A549 (cell line): ENCODE results near the gene C1R. TPM values are rescaled to one million over a fixed set of nuclear protein-coding genes. Genes with fewer than 3 reads are reported as not detected.

Experiments used
- ATAC-seq, 2 experiments: fragments of 200-7000 bp in 1 of 2; fragments of >200 bp in 1 of 2; cut with Nextera tagmentation in 1 of 2; cut with Tn5 transposase in 1 of 2; 3 replicates each; pipeline versions ENCODE4 v1.8.0 to v1.9.1; 2018 to 2020; ENCODE audit warnings: mild to moderate bottlenecking in 1 of 2, moderate library complexity in 1 of 2
- CTCF ChIA-PET: fragments of 300-600 bp; sonication (Branson Sonifier 250); formaldehyde crosslinking; extraction: SDS; loops from one replicate; lab custom pipeline; 2021; ENCODE audit warnings: antibody characterized with exemption, inconsistent platforms; lab: Yijun Ruan, JAX
- POLR2A ChIA-PET: fragments of 350-600 bp; formaldehyde crosslinking; extraction: SDS; loops from one replicate; lab custom pipeline; 2021; ENCODE audit warnings: antibody characterized with exemption, inconsistent platforms; lab: Yijun Ruan, JAX
- DNase-seq, 2 experiments: peaks; one replicate each; pipeline versions ENCODE4 v3.0.0 to v3.0.0-alpha.2; 2011 to 2016; ENCODE audit warnings: low read depth in 1 of 2, low spot score in 1 of 2
- FAIRE-seq: peaks from 2 replicates; lab custom pipeline; 2011; peaks lifted over from hg19 to GRCh38; lab: Jason Lieb, UNC
- H3K27ac ChIP-seq, 2 experiments: fragments of >200 bp; sonication (Bioruptor Twin); formaldehyde crosslinking; 3 replicates each; pipeline ENCODE4 v1.5.1; 2016 to 2017
- H3K4me1 ChIP-seq: fragments of >200 bp; sonication (Bioruptor Twin); formaldehyde crosslinking; 3 replicates; pipeline ENCODE4 v1.6.1; 2016
- H3K4me2 ChIP-seq: fragments of >200 bp; sonication (Bioruptor Twin); formaldehyde crosslinking; 3 replicates; pipeline ENCODE4 v1.6.1; 2016
- H3K4me3 ChIP-seq: fragments of >200 bp; sonication (Bioruptor Twin); formaldehyde crosslinking; 3 replicates; pipeline ENCODE4 v1.5.1; 2016
- H3K9me3 ChIP-seq: fragments of >200 bp; sonication (Bioruptor Twin); formaldehyde crosslinking; 3 replicates; pipeline ENCODE4 v1.6.1; 2016
- BHLHE40 ChIP-seq: IDR thresholded peaks from 2 replicates; pipeline ENCODE4 v1.6.1; 2012; ENCODE audit warnings: low read depth, low read length, inconsistent platforms
- CBX8 ChIP-seq: fragments of 200-600 bp; sonication (generic); IDR thresholded peaks from 2 replicates; pipeline ENCODE4 v1.6.1; 2016
- EHF ChIP-seq: fragments of 250-450 bp; sonication (Bioruptor Pico); IDR thresholded peaks from 2 replicates; pipeline ENCODE4 v1.5.0; 2020; ENCODE audit warnings: mild to moderate bottlenecking
- ELK1 ChIP-seq: fragments of 150-350 bp; IDR thresholded peaks from 2 replicates; pipeline ENCODE4 v1.6.1; 2014; ENCODE audit warnings: low read depth, mild to moderate bottlenecking, low read length
- FOSB ChIP-seq: fragments of 250-450 bp; sonication (Bioruptor Pico); IDR thresholded peaks from 2 replicates; pipeline ENCODE4 v1.5.0; 2020; ENCODE audit warnings: mild to moderate bottlenecking, moderate library complexity
- GATA3 ChIP-seq: IDR thresholded peaks from 2 replicates; pipeline ENCODE4 v1.6.1; 2012; ENCODE audit warnings: borderline replicate concordance
- HDAC2 ChIP-seq: fragments of 200-600 bp; sonication (generic); IDR thresholded peaks from 2 replicates; pipeline ENCODE4 v1.6.1; 2016
- HEYL ChIP-seq: fragments of 250-450 bp; sonication (Bioruptor Pico); IDR thresholded peaks from 2 replicates; pipeline ENCODE4 v1.8.0; 2021; ENCODE audit warnings: mild to moderate bottlenecking, moderate library complexity
- HOXA7 ChIP-seq: fragments of 250-450 bp; sonication (Bioruptor Pico); IDR thresholded peaks from 2 replicates; pipeline ENCODE4 v1.5.0; 2020; ENCODE audit warnings: mild to moderate bottlenecking, moderate library complexity
- HOXB13 ChIP-seq: fragments of 250-450 bp; sonication (Bioruptor Pico); IDR thresholded peaks from 2 replicates; pipeline ENCODE4 v1.5.0; 2020; ENCODE audit warnings: low read depth, mild to moderate bottlenecking, moderate library complexity
- HOXB5 ChIP-seq: fragments of 250-450 bp; sonication (Bioruptor Pico); IDR thresholded peaks from 2 replicates; pipeline ENCODE4 v1.5.0; 2020; ENCODE audit warnings: mild to moderate bottlenecking, moderate library complexity
- JUNB ChIP-seq: fragments of >200 bp; sonication (Bioruptor Twin); formaldehyde crosslinking; IDR thresholded peaks from 2 replicates; pipeline ENCODE4 v1.6.1; 2016
- KDM1A ChIP-seq: fragments of 200-600 bp; sonication (generic); IDR thresholded peaks from 2 replicates; pipeline ENCODE4 v1.6.1; 2016; ENCODE audit warnings: low read depth, mild to moderate bottlenecking
- KDM5A ChIP-seq: fragments of 200-600 bp; sonication (generic); IDR thresholded peaks from 2 replicates; pipeline ENCODE4 v1.6.1; 2016; ENCODE audit warnings: antibody characterized with exemption, mild to moderate bottlenecking
- MAX ChIP-seq: IDR thresholded peaks from 2 replicates; pipeline ENCODE4 v1.6.1; 2012
- MAZ ChIP-seq: fragments of 150-350 bp; IDR thresholded peaks from 2 replicates; pipeline ENCODE4 v1.6.1; 2014; ENCODE audit warnings: antibody characterized with exemption, low read depth, low read length, borderline replicate concordance
- NFE2L2 ChIP-seq: fragments of 150-350 bp; conservative IDR thresholded peaks from 2 replicates; pipeline ENCODE4 v1.6.1; 2014; ENCODE audit warnings: low read length
- NPAS2 ChIP-seq: fragments of 250-450 bp; sonication (Bioruptor Pico); IDR thresholded peaks from 2 replicates; pipeline ENCODE4 v1.8.0; 2022; ENCODE audit warnings: mild to moderate bottlenecking, moderate library complexity, borderline replicate concordance
- PHF8 ChIP-seq: fragments of 200-600 bp; sonication (generic); IDR thresholded peaks from 2 replicates; pipeline ENCODE4 v1.6.1; 2016; ENCODE audit warnings: low read depth, mild to moderate bottlenecking, antibody characterized with exemption, moderate library complexity, borderline replicate concordance
- POLR2A ChIP-seq: IDR thresholded peaks from 2 replicates; pipeline ENCODE4 v1.6.1; 2012; ENCODE audit warnings: mild to moderate bottlenecking, low read length
- RAD21 ChIP-seq, 2 experiments: fragments of >200 bp in 1 of 2; sonication (Bioruptor Twin) in 1 of 2; formaldehyde crosslinking in 1 of 2; IDR thresholded peaks in 1 of 2; conservative IDR thresholded peaks in 1 of 2; 2 replicates in 1 of 2; 3 replicates in 1 of 2; pipeline ENCODE4 v1.6.1; 2012 to 2018; ENCODE audit warnings: inconsistent platforms in 1 of 2
- RARB ChIP-seq: fragments of 250-450 bp; sonication (Bioruptor Pico); IDR thresholded peaks from 2 replicates; pipeline ENCODE4 v1.8.0; 2021; ENCODE audit warnings: mild to moderate bottlenecking, moderate library complexity
- SREBF2 ChIP-seq: fragments of 450-650 bp; IDR thresholded peaks from 2 replicates; pipeline ENCODE4 v1.6.1; 2014; ENCODE audit warnings: mild to moderate bottlenecking, moderate library complexity
- TP53 ChIP-seq: fragments of 250-450 bp; sonication (Bioruptor Pico); IDR thresholded peaks from 2 replicates; pipeline ENCODE4 v1.5.0; 2021; ENCODE audit warnings: mild to moderate bottlenecking, moderate library complexity
- ZC3H11A ChIP-seq: fragments of 450-650 bp; IDR thresholded peaks from 2 replicates; pipeline ENCODE4 v1.6.1; 2014; ENCODE audit warnings: antibody characterized with exemption, mild to moderate bottlenecking
- ZNF302 ChIP-seq: fragments of 250-450 bp; sonication (Bioruptor Pico); IDR thresholded peaks from 2 replicates; pipeline ENCODE4 v1.9.0; 2021; ENCODE audit warnings: inconsistent platforms, mild to moderate bottlenecking, moderate library complexity
- ZSCAN20 ChIP-seq: fragments of 250-450 bp; sonication (Bioruptor Pico); IDR thresholded peaks from 2 replicates; pipeline ENCODE4 v1.8.0; 2022; ENCODE audit warnings: mild to moderate bottlenecking, moderate library complexity
- WGBS: methylation state at CpG from one replicate; pipeline ENCODE4 v1.1.6; 2017; ENCODE audit errors: missing lambda C conversion rate; 5-methylcytosine and 5-hydroxymethylcytosine counted together
- polyA plus RNA-seq, 4 experiments: library from polyadenylated mRNA; depleted of rRNA in 3 of 4; stranded (reverse); fragments of >200 nt; fragmentation: RNase III in 1 of 4; extraction: RNeasy Plus Mini Kit Qiagen cat#74134 plus additional on column Dnase treatment in 1 of 4; gene quantifications; 2 replicates in 3 of 4; 3 replicates in 1 of 4; pipeline ENCODE4 v1.2.3, GENCODE V29; 2011 to 2017
- TF ChIP-seq, protein P1 (sequence below): IDR thresholded peaks from 2 replicates; pipeline ENCODE4 v1.6.1; 2012; ENCODE audit warnings: low read depth, borderline replicate concordance
- TF ChIP-seq, protein P2 (sequence below): fragments of >200 bp; sonication (Bioruptor Twin); formaldehyde crosslinking; IDR thresholded peaks from 3 replicates; pipeline ENCODE4 v1.5.1; 2016
- TF ChIP-seq, protein P3 (sequence below): fragments of 450-650 bp; IDR thresholded peaks from 2 replicates; pipeline ENCODE4 v1.6.1; 2014; ENCODE audit warnings: antibody characterized with exemption
- TF ChIP-seq, protein P4 (sequence below): fragments of >200 bp; sonication (Bioruptor Twin); formaldehyde crosslinking; IDR thresholded peaks from 2 replicates; pipeline ENCODE4 v1.6.1; 2016

The C1R gene
- polyA plus RNA-seq, 2 of the 4 experiments (the other 2 are of a cell fraction): 31.4 to 36.0 TPM

DNA sequence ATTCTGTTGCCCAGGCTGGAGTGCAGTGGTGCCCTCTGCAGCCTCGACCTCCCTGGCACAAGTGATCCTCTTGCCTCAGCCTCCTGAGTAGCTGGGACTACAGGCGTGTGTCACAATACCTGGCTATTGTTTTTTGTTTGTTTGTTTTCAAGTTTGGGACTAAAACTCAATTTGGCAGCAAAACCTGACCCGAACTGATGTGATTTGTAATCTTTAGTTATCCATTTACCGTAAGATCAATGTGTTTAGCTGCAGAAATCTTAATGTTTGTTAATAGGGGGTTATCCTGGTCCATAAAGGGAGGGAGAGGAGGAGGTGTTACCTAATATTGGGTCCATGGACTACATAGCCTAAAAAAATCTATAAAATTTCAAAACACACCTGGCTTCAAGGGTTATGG lies 32.5 kb downstream of the C1R start:
- no peak for FAIRE-seq
- H3K27ac ChIP-seq: peak overlapping the region; percentile 77 to 93
- ATAC-seq: no peak
- POLR2A ChIA-PET: interaction anchor here (1.2 to 2.6 kb wide), 5 partner anchors 20 to 130 kb away, joined by 3 to 27 read pairs (median 5); partner anchors contain the start of genes C1R, C1RL and PEX5
- no peaks in the 10 kb centered on the region for H3K9me3 ChIP-seq
- H3K4me2 ChIP-seq: peak overlapping the region; percentile 68
- no peak overlapping the region for H3K4me3 ChIP-seq
- H3K4me1 ChIP-seq: peaks cover 22% of the 10 kb centered on the region
- 92% methylated on average over 4 of the region's 4 CpGs for WGBS
- CTCF ChIA-PET: interaction anchor here (1.0 to 16.5 kb wide), 25 partner anchors 8 to 400 kb away, joined by 3 to 309 read pairs (median 6); partner anchors contain the start of genes C1R and C1RL
- TF ChIP-seq, protein P1, sequence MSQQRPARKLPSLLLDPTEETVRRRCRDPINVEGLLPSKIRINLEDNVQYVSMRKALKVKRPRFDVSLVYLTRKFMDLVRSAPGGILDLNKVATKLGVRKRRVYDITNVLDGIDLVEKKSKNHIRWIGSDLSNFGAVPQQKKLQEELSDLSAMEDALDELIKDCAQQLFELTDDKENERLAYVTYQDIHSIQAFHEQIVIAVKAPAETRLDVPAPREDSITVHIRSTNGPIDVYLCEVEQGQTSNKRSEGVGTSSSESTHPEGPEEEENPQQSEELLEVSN: no peak
- TF ChIP-seq BHLHE40 (no peak), NPAS2 (CRISPR knock-in tag) (no peak), JUNB (no peak), SREBF2 (no peak), MAX (no peak), HOXB5 (no peak), HOXB13 (no peak), RAD21 (conservative IDR thresholded peaks at IDR 0.05 in 1 of 2, IDR thresholded peaks at IDR 0.05 in 1 of 2) (no peak), NFE2L2 (no peak), EHF (no peak), MAZ (no peak), HDAC2 (no peak), ZSCAN20 (CRISPR knock-in tag) (no peak), RARB (no peak)
- TF ChIP-seq, protein P2, sequence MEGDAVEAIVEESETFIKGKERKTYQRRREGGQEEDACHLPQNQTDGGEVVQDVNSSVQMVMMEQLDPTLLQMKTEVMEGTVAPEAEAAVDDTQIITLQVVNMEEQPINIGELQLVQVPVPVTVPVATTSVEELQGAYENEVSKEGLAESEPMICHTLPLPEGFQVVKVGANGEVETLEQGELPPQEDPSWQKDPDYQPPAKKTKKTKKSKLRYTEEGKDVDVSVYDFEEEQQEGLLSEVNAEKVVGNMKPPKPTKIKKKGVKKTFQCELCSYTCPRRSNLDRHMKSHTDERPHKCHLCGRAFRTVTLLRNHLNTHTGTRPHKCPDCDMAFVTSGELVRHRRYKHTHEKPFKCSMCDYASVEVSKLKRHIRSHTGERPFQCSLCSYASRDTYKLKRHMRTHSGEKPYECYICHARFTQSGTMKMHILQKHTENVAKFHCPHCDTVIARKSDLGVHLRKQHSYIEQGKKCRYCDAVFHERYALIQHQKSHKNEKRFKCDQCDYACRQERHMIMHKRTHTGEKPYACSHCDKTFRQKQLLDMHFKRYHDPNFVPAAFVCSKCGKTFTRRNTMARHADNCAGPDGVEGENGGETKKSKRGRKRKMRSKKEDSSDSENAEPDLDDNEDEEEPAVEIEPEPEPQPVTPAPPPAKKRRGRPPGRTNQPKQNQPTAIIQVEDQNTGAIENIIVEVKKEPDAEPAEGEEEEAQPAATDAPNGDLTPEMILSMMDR: no peak
- TF ChIP-seq, protein P3, sequence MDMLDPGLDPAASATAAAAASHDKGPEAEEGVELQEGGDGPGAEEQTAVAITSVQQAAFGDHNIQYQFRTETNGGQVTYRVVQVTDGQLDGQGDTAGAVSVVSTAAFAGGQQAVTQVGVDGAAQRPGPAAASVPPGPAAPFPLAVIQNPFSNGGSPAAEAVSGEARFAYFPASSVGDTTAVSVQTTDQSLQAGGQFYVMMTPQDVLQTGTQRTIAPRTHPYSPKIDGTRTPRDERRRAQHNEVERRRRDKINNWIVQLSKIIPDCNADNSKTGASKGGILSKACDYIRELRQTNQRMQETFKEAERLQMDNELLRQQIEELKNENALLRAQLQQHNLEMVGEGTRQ: no peak
- TF ChIP-seq, protein P4, sequence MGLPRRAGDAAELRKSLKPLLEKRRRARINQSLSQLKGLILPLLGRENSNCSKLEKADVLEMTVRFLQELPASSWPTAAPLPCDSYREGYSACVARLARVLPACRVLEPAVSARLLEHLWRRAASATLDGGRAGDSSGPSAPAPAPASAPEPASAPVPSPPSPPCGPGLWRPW: no peak
- TF ChIP-seq, all 56 proteins: peak for 0
- no peak for DNase-seq

- no peak for ATAC-seq
- peaks cover 22% of the 10 kb centered on the region for H3K4me1 ChIP-seq
Measured at GRCh38 chr12:7058850-7059395, 33.3 kb downstream of the C1R start.

More at GRCh38 chr12:7058850-7059395, 33.3 kb downstream of the C1R start:
- Histone ChIP-seq H3K9me3 (no peaks in the 10 kb centered on the region), H3K27ac (peak overlapping the region in 1 of 2 experiments; percentile 93; a peak in 4 of 6 replicates), H3K4me2 (no peak overlapping the region), H3K4me3 (no peak overlapping the region)
- TF ChIP-seq GATA3: no peak
- no peak for TF ChIP-seq ELK1
- no peak for TF ChIP-seq ZC3H11A
- TF ChIP-seq CBX8: no peak
- TF ChIP-seq ZNF302 (CRISPR knock-in tag): no peak
- TF ChIP-seq TP53 (CRISPR knock-in tag): no peak
- no peak for TF ChIP-seq KDM5A
- TF ChIP-seq KDM1A: no peak
- no peak for TF ChIP-seq PHF8
- no peak for TF ChIP-seq HOXA7 (CRISPR knock-in tag)
- no peak for TF ChIP-seq POLR2A
- TF ChIP-seq HEYL (CRISPR knock-in tag): no peak
- no peak for TF ChIP-seq FOSB (CRISPR knock-in tag)
- POLR2A ChIA-PET: no interaction called here
- DNase-seq: no peak
- no peak for FAIRE-seq
- CTCF ChIA-PET: interaction anchor here (1.0 to 16.5 kb wide), 8 partner anchors 9 to 114 kb away, joined by 3 to 309 read pairs (median 5); partner anchors contain the start of genes C1R, C1RL and LPCAT3
- 89% methylated on average over 9 of the region's 9 CpGs for WGBS
